HG03571 (cell line): Measurements from ENCODE around the gene SPTBN2.
"Not testable (repeated sequence)": the region's sequence is repeated elsewhere in the genome, so short reads cannot be mapped to it uniquely, and the experiment has no call there.

Source experiments
- ATAC-seq: cut with Tn5 transposase; IDR thresholded peaks from one replicate; pipeline ENCODE4 v1.9.1; 2021; ENCODE audit not compliant: unreplicated experiment

SPTBN2 gene

GRCh38 chr11:66646828-66647227 lies 82.2 kb downstream of the SPTBN2 start:
- no peak for ATAC-seq

- ATAC-seq, result no peak
Observed at GRCh38 chr11:66643745-66644437, 85.1 kb downstream of the SPTBN2 start.

DNA sequence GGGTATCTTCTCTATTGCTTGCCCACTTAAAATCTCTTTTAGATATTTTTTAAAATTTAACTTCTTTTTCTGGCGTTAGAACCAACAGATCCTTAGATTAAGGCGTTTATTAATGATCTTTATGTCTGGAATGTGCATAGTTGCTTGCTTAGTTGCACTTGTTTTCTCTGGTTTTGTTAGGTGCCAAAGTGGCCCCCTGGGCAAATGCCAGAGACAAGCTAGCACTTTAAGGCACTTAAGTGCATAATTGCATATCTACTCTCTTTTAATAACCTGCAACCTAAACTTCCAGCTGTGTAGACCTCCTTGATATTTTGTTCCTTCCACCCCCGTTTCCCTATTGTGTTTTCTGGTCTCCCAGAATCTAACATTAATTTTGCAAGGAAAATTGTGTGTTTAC lies 87.2 kb downstream of the SPTBN2 start:
- no peak for ATAC-seq

DNA sequence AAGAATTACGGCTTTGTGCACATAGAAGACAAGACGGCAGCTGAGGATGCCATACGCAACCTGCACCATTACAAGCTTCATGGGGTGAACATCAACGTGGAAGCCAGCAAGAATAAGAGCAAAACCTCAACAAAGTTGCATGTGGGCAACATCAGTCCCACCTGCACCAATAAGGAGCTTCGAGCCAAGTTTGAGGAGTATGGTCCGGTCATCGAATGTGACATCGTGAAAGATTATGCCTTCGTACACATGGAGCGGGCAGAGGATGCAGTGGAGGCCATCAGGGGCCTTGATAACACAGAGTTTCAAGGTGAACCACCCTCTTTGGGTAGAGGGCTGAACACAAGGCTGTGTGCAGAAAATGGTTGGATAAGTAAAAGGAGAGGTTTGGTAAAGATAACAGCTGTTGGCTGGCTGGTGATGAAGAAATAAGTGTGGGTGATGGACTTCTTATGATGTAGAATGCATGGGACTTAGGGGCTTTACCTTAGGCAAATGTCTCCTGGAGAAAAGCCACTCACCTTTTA lies 89.1 kb downstream of the SPTBN2 start:
- not testable (repeated sequence) for ATAC-seq

- no peak for ATAC-seq
Observed at GRCh38 chr11:66639066-66639813, 89.8 kb downstream of the SPTBN2 start.

GRCh38 chr11:66638177-66639065 lies 90.6 kb downstream of the SPTBN2 start, which contains the start of gene RBM4:
TSS of gene RBM4 (plus strand) at chr11:66638703. CDS start at chr11:66639712, 1,009 bp downstream.
- peak; percentile 84 for ATAC-seq

GRCh38 chr11:66637557-66638176 lies 91.3 kb downstream of the SPTBN2 start:
- no peak for ATAC-seq

DNA sequence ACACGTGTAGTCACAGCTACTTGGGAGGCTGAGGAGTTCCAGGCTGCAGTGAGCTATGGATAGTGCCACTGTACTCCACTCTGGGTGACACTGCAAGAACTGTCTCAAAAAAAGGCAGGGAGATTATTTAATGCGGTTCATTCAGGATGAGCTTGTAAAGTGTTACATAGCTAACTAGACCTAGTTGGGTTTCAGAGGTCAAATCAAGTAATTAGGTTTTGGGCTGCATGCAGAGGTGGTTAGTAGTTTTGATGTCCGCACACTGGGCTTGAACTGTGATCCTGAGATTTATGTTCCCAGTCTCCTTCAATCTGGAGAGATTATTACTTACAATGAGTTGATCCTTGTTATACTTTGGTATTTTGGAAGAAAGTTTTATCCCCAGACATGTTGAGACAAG lies 92.6 kb downstream of the SPTBN2 start:
- no peak for ATAC-seq
